ENCODE measurements around the gene ZNF277.

The ZNF277 gene

DNA sequence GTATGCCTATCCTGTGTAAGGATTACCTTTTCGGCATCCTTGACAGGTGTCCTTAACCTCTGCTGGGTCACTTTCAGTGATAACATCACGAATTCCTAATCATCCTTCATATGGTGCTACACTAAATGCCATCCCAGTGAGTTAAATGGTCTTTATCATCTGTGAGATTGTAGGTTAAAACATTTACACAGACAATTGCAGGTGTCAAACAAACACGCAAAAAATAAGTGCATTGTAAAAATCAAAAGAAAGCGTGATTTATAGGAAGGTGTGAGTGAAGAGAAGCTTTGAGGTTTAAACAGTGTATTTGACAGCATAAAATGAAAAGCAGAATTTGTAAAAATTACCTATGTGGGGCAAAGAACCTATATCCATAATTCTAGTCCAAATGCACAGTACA lies 132.3 kb downstream of the ZNF277 start:
- no peaks in the 10 kb centered on the region for H3K27me3 ChIP-seq (replicated peaks; ENCODE audit: control insufficient read depth, insufficient read depth, low read length)
- DNase-seq (ENCODE audit: low read depth) = no peak

DNA sequence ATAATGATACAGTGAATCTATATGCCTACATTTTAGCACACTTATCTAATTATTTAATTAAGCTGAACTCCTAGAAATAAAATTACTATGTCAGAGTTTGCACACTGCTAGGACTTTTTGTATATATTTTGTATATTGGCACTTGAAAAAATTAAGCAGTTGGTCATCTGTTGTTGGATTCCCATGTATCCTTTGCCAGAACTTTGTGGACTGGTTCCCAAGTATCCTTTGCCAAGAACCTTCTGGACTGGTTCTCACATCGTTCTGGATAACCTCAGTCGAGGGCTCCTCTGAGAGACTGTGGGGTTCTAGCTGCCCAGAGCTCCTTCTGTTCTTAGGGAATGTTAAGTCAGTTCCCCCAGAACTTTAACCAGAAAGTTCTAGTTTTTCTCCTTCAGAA lies 135.0 kb downstream of the ZNF277 start:
- peaks cover 5% of the 10 kb centered on the region for H3K9me3 ChIP-seq (ENCODE audit: control insufficient read depth, low read length)
- H3K27me3 ChIP-seq (replicated peaks; ENCODE audit: control insufficient read depth, insufficient read depth, low read length) = no peaks in the 10 kb centered on the region
- no peaks in the 10 kb centered on the region for H3K4me1 ChIP-seq (ENCODE audit: control insufficient read depth, insufficient read depth, low read length)
- peaks cover 58% of the 10 kb centered on the region for H3K36me3 ChIP-seq (ENCODE audit: control insufficient read depth, insufficient read depth, low read length, severe bottlenecking)
- DNase-seq (ENCODE audit: low read depth) = no peak
- no peak overlapping the region for H3K4me3 ChIP-seq (ENCODE audit: low read length)
- no peak overlapping the region for H3K9ac ChIP-seq (ENCODE audit: low read length)

More for the DNA sequence above, 132.3 kb downstream of the ZNF277 start:
- Histone ChIP-seq H3K9ac (ENCODE audit: low read length) (no peak overlapping the region), H3K4me3 (ENCODE audit: low read length) (no peak overlapping the region), H3K9me3 (ENCODE audit: control insufficient read depth, low read length) (peaks cover 5% of the 10 kb centered on the region), H3K4me1 (ENCODE audit: control insufficient read depth, insufficient read depth, low read length) (no peaks in the 10 kb centered on the region), H3K36me3 (ENCODE audit: control insufficient read depth, insufficient read depth, low read length, severe bottlenecking) (peaks cover 58% of the 10 kb centered on the region)

DNA sequence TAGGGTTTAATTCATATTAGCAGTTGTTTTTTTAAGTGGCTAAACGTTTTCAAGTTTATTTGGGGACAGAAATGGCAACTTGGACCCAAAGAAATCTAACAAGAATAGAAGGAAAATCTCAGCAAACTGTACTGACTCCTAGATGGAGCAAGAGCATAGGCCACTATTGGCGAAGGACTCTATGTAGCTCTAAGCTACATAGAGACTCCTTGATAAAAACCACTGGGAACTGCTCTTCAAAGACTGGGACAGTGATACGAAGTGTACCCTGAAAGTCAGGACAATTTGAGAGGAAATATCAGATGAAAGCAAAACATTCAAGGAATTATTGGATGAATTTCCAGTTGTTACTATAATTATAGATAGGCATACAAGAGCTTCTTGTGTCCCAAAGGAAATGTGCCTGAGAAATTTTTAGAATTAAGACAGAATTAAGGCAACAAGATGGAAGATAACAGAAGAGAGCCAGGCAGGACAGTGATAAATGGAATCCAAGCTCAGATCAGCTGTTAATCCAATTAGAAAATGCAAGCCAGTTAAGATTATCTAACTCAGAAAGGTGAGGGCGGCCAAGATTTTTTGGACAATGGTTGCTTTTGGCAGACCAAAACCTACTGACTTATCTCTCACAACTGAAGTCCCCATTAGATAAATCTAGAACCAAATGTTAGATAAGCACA lies 140.0 kb downstream of the ZNF277 start:
- Histone ChIP-seq H3K9me3 (ENCODE audit: control insufficient read depth, low read length) (peaks cover 5% of the 10 kb centered on the region), H3K27me3 (replicated peaks; ENCODE audit: control insufficient read depth, insufficient read depth, low read length) (no peaks in the 10 kb centered on the region), H3K9ac (ENCODE audit: low read length) (no peak overlapping the region), H3K4me1 (ENCODE audit: control insufficient read depth, insufficient read depth, low read length) (no peaks in the 10 kb centered on the region), H3K36me3 (ENCODE audit: control insufficient read depth, insufficient read depth, low read length, severe bottlenecking) (peaks cover 24% of the 10 kb centered on the region), H3K4me3 (ENCODE audit: low read length) (no peak overlapping the region)
- no peak for DNase-seq (ENCODE audit: low read depth)

DNA sequence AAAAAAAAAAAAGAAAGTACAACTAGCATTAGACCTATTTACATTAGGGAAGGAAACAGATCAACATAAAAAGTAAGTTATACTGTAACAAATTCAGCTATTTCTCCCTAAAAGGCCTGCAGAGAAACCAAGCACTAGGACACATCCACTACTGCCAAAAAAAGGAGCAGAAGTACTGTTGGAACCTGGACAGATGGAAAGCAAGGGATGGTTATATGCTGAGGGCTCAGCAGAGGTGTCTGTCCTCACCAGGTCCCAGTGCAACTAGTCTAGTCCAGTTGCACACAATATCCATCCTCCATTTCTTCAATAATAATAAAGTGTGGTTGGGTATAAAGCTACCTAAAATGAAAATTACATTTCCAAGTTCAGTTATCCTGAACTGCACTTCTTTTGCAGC lies 140.6 kb downstream of the ZNF277 start:
- Histone ChIP-seq H3K36me3 (ENCODE audit: control insufficient read depth, insufficient read depth, low read length, severe bottlenecking) (peaks cover 18% of the 10 kb centered on the region), H3K9ac (ENCODE audit: low read length) (no peak overlapping the region), H3K4me1 (ENCODE audit: control insufficient read depth, insufficient read depth, low read length) (no peaks in the 10 kb centered on the region), H3K9me3 (ENCODE audit: control insufficient read depth, low read length) (peaks cover 5% of the 10 kb centered on the region), H3K27me3 (replicated peaks; ENCODE audit: control insufficient read depth, insufficient read depth, low read length) (no peaks in the 10 kb centered on the region), H3K4me3 (ENCODE audit: low read length) (no peak overlapping the region)
- DNase-seq (ENCODE audit: low read depth) = no peak

DNA sequence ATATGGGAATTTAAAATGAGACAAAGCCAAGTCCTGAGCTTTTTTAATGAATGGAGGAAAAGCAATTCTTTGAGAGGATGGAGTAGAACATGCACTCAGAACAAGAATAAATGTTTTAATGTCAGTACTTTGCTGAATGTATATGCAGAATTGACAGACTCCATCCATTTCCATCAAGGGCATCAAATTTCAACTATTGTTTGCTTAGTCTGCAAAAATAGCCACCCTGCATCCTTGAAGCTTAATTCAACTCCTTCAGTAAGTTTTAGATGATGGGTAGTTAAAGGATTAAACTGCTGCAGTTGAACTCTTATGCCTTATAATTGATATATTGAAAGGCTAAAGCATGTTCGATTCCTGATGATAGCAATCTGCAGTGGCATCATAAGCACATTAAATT lies 144.1 kb downstream of the ZNF277 start:
- H3K9me3 ChIP-seq (ENCODE audit: control insufficient read depth, low read length) = no peaks in the 10 kb centered on the region
- no peak overlapping the region for H3K4me3 ChIP-seq (ENCODE audit: low read length)
- H3K27me3 ChIP-seq (replicated peaks; ENCODE audit: control insufficient read depth, insufficient read depth, low read length) = no peaks in the 10 kb centered on the region
- H3K36me3 ChIP-seq (ENCODE audit: control insufficient read depth, insufficient read depth, low read length, severe bottlenecking) = no peaks in the 10 kb centered on the region
- no peak for DNase-seq (ENCODE audit: low read depth)
- no peaks in the 10 kb centered on the region for H3K4me1 ChIP-seq (ENCODE audit: control insufficient read depth, insufficient read depth, low read length)
- no peak overlapping the region for H3K9ac ChIP-seq (ENCODE audit: low read length)

DNA sequence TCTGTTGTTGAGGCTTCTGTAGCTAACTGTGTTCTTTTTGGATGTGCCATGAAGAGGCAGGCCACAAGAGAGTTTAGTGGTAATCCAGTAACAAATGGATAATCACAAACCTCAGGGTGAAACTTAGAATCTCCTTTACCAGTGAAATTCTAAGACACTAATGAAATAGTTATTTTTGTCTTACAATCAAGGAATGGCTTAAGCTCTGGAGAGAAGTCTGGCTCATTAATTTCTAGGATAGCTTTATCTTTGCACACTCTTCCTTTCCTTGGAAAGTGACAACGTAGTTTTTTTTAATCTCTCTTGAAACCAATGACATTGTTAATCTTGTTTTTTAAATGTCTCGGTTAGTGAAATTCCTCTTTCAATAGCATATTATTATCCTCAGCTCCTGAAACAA lies 150.1 kb downstream of the ZNF277 start:
- Histone ChIP-seq H3K36me3 (ENCODE audit: control insufficient read depth, insufficient read depth, low read length, severe bottlenecking) (no peaks in the 10 kb centered on the region), H3K4me3 (ENCODE audit: low read length) (no peak overlapping the region), H3K9ac (ENCODE audit: low read length) (no peak overlapping the region), H3K9me3 (ENCODE audit: control insufficient read depth, low read length) (peaks cover 12% of the 10 kb centered on the region), H3K27me3 (replicated peaks; ENCODE audit: control insufficient read depth, insufficient read depth, low read length) (no peaks in the 10 kb centered on the region), H3K4me1 (ENCODE audit: control insufficient read depth, insufficient read depth, low read length) (no peaks in the 10 kb centered on the region)
- no peak for DNase-seq (ENCODE audit: low read depth)

DNA sequence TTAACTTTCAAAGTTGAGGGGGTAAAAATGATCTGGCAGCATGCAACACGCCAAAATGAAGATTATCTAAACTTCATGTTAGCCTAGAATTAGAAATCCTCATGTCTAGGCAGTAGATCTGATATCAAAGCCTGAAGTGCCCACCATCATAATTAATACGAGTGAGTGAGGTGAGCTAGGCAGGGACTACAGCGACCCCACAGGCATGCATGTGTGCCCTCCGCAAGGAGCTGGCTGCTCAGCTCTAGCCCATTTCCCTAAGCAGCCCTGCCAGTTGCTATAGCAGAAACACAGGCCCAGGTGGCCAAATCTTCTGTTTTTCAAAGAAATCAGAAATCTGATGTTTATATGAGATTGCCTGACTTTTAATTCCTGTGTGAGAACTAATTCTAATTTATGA lies 150.6 kb downstream of the ZNF277 start:
- Histone ChIP-seq H3K9me3 (ENCODE audit: control insufficient read depth, low read length) (peaks cover 12% of the 10 kb centered on the region), H3K36me3 (ENCODE audit: control insufficient read depth, insufficient read depth, low read length, severe bottlenecking) (no peaks in the 10 kb centered on the region), H3K9ac (ENCODE audit: low read length) (no peak overlapping the region), H3K4me1 (ENCODE audit: control insufficient read depth, insufficient read depth, low read length) (no peaks in the 10 kb centered on the region), H3K4me3 (ENCODE audit: low read length) (no peak overlapping the region), H3K27me3 (replicated peaks; ENCODE audit: control insufficient read depth, insufficient read depth, low read length) (no peaks in the 10 kb centered on the region)
- no peak for DNase-seq (ENCODE audit: low read depth)

DNA sequence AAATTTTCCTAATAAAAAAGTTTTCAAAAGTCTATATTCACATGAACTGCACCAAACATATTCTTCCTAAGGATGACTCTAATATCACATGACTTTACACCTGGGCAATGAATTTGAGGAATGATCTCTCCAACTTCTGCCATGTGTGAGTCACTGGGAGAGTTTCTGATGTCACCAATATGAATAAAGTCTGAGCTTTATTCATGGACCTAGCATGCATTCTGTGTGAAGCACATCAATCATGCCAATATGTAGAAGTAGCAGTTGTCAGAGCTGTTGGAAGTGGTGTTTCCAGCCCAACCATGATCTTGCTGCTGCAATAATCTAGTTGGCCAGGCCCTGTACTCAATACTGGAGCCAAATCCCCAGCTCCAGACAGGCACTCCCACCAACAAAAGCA lies 152.0 kb downstream of the ZNF277 start:
- no peak overlapping the region for H3K4me3 ChIP-seq (ENCODE audit: low read length)
- no peaks in the 10 kb centered on the region for H3K4me1 ChIP-seq (ENCODE audit: control insufficient read depth, insufficient read depth, low read length)
- H3K9ac ChIP-seq (ENCODE audit: low read length) = no peak overlapping the region
- H3K27me3 ChIP-seq (replicated peaks; ENCODE audit: control insufficient read depth, insufficient read depth, low read length) = no peaks in the 10 kb centered on the region
- DNase-seq (ENCODE audit: low read depth) = no peak
- H3K9me3 ChIP-seq (ENCODE audit: control insufficient read depth, low read length) = peaks cover 12% of the 10 kb centered on the region
- H3K36me3 ChIP-seq (ENCODE audit: control insufficient read depth, insufficient read depth, low read length, severe bottlenecking) = no peaks in the 10 kb centered on the region

DNA sequence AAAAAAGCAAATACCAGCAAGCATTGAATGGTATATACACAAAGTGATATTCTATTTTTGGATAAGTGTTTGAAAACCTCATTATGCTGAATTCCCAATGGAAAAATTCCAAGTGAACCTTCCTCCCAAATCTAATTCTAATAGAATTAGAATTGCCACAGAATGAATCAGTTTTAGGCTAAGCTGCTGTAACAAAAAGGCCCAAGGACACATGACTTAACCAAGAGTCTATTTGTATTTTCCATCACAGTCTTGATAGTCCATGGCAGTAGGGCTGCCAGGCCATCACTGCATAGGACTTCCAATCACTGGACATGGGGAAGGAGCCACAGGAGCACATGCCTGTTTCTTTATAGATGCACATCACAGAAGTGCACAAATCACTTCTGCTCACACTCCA lies 152.6 kb downstream of the ZNF277 start:
- Histone ChIP-seq H3K4me1 (ENCODE audit: control insufficient read depth, insufficient read depth, low read length) (no peaks in the 10 kb centered on the region), H3K27me3 (replicated peaks; ENCODE audit: control insufficient read depth, insufficient read depth, low read length) (no peaks in the 10 kb centered on the region), H3K4me3 (ENCODE audit: low read length) (no peak overlapping the region), H3K9ac (ENCODE audit: low read length) (no peak overlapping the region), H3K36me3 (ENCODE audit: control insufficient read depth, insufficient read depth, low read length, severe bottlenecking) (no peaks in the 10 kb centered on the region), H3K9me3 (ENCODE audit: control insufficient read depth, low read length) (peaks cover 12% of the 10 kb centered on the region)
- DNase-seq (ENCODE audit: low read depth) = no peak

DNA sequence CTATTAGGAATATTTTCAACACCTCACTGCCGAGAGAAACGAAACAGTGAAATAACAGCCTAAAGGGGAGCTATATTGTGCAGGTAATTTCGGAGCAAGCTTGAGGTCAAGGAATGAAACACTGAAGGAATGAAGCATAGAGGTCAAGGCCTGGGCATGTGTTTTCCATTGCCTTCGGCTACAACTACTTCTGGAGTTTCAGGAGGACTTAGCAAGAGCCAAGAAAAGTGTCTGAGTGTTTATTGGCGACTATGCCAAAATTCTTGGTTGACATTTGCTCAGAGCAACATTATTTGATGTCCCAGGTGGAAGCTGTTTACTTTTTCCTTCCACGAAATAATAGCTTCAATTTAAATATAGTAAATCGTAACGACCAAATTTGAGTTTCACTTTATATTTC lies 154.2 kb downstream of the ZNF277 start:
- Histone ChIP-seq H3K36me3 (ENCODE audit: control insufficient read depth, insufficient read depth, low read length, severe bottlenecking) (no peaks in the 10 kb centered on the region), H3K4me1 (ENCODE audit: control insufficient read depth, insufficient read depth, low read length) (no peaks in the 10 kb centered on the region), H3K9me3 (ENCODE audit: control insufficient read depth, low read length) (peaks cover 12% of the 10 kb centered on the region), H3K27me3 (replicated peaks; ENCODE audit: control insufficient read depth, insufficient read depth, low read length) (no peaks in the 10 kb centered on the region), H3K4me3 (ENCODE audit: low read length) (no peak overlapping the region), H3K9ac (ENCODE audit: low read length) (no peak overlapping the region)
- peak; percentile 28 for DNase-seq (ENCODE audit: low read depth)

DNA sequence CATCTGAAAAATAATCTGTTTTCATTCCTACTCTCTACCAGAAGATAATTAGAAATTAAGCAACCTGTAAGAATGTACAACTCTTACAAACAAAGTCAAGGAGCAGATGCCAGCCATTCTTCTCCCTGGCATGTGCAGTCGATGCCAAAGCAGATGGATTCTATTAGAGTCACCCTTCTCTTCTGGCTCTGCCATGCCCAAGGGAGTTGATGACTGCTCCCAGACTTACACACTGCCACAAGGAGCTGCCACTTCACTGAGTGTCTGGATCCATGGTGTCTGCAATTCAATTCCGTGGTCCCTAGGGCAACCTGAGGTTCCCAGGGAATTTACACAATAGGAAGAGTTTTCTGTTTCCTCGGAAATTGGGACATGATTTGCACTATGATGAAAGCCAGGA lies 154.7 kb downstream of the ZNF277 start:
- Histone ChIP-seq H3K4me3 (ENCODE audit: low read length) (no peak overlapping the region), H3K9me3 (ENCODE audit: control insufficient read depth, low read length) (peaks cover 12% of the 10 kb centered on the region), H3K9ac (ENCODE audit: low read length) (no peak overlapping the region), H3K27me3 (replicated peaks; ENCODE audit: control insufficient read depth, insufficient read depth, low read length) (no peaks in the 10 kb centered on the region), H3K36me3 (ENCODE audit: control insufficient read depth, insufficient read depth, low read length, severe bottlenecking) (no peaks in the 10 kb centered on the region), H3K4me1 (ENCODE audit: control insufficient read depth, insufficient read depth, low read length) (no peaks in the 10 kb centered on the region)
- peak; percentile 73 for DNase-seq (ENCODE audit: low read depth)

DNA sequence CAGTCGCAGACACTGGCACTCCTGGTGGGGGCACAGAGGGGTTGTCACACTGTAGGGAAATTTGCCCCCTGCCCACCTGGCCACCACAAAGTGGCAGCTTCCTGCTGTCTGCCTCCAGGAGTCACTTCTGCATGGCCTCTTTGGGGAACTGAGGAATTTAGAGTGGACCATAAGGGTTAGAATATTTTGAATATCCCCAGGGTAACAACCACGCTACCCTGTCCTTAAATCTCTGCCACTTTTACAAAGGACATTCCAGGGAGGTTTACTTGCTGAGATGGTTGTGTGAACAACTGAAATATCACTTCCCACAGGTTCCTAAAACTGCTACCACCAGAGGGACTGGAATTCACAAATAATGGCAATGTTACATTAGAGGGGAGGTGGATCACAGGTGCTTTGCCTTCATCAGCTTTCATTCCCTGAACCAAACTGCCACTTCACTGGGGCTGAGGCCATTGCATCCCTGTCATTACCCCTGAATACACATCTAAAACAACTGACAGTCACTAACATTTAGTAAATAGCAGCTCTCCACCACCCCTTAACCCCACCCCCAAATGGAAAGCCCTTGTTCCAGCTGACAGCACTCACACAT lies 155.7 kb downstream of the ZNF277 start:
- Histone ChIP-seq H3K36me3 (ENCODE audit: control insufficient read depth, insufficient read depth, low read length, severe bottlenecking) (no peaks in the 10 kb centered on the region), H3K27me3 (replicated peaks; ENCODE audit: control insufficient read depth, insufficient read depth, low read length) (no peaks in the 10 kb centered on the region), H3K4me3 (ENCODE audit: low read length) (no peak overlapping the region), H3K9ac (ENCODE audit: low read length) (no peak overlapping the region), H3K9me3 (ENCODE audit: control insufficient read depth, low read length) (peaks cover 12% of the 10 kb centered on the region), H3K4me1 (ENCODE audit: control insufficient read depth, insufficient read depth, low read length) (no peaks in the 10 kb centered on the region)
- DNase-seq (ENCODE audit: low read depth) = peak; percentile 1
